Testis (tissue), 3 donors: ENCODE results near the gene TEKTIP1. TPM values are rescaled to one million over a fixed set of nuclear protein-coding genes. Genes with fewer than 3 reads are reported as not detected.
A peak's percentile ranks its signal among the peaks of the same experiment; 100 is the strongest.

Experiments used
- DNase-seq: peaks from one replicate; pipeline ENCODE4 v3.0.0-alpha.2; 2019
- H3K27ac ChIP-seq, 2 donors: fragments of 200-600 bp; sonication (generic); one replicate each; pipeline ENCODE4 v1.5.1; 2019
- H3K27me3 ChIP-seq: fragments of 200-600 bp; sonication (generic); one replicate; pipeline ENCODE4 v1.5.1; 2019
- H3K36me3 ChIP-seq: fragments of 200-600 bp; sonication (generic); one replicate; pipeline ENCODE4 v1.5.1; 2017; ENCODE audit warnings: low read depth; ENCODE audit errors: missing control alignments
- H3K4me1 ChIP-seq: fragments of 200-600 bp; sonication (generic); one replicate; pipeline ENCODE4 v1.5.1; 2019
- H3K4me3 ChIP-seq, 2 donors: fragments of 200-600 bp; sonication (generic); one replicate each; pipeline ENCODE4 v1.5.1; 2017 to 2019
- H3K9me3 ChIP-seq: fragments of 200-600 bp; sonication (generic); one replicate; pipeline ENCODE4 v1.5.1; 2017
- CTCF ChIP-seq, 3 experiments: fragments of 450-650 bp in 2 of 3; fragments of 200-600 bp in 1 of 3; sonication (generic) in 1 of 3; IDR thresholded peaks; one replicate each; pipeline ENCODE4 v1.5.1; 2016 to 2019; ENCODE audit warnings: antibody characterized with exemption in 3 of 3, mild to moderate bottlenecking in 2 of 3, moderate library complexity in 1 of 3
- POLR2A ChIP-seq: fragments of 450-650 bp; IDR thresholded peaks from one replicate; pipeline ENCODE4 v1.6.1; 2017; ENCODE audit warnings: antibody characterized with exemption, mild to moderate bottlenecking, moderate library complexity
- WGBS, 2 donors: methylation state at CpG; one replicate each; pipeline ENCODE4 v1.1.5; 2018; 5-methylcytosine and 5-hydroxymethylcytosine counted together
- intact Hi-C: fragments of 100-400 bp; cut with DNase I; formaldehyde crosslinking; loops from one replicate; pipeline ENCODE4 v1.15.1; 2023; ENCODE audit warnings: low total_unique reads
- polyA plus RNA-seq: library from polyadenylated mRNA; stranded (reverse); fragments of 350-450 nt; fragmentation: Illumina TruSeq; extraction: RNeasy Lipid Tissue Mini Kit (QIAGEN cat#74804); gene quantifications from one replicate; pipeline ENCODE4 v1.2.3, GENCODE V29; 2014; ENCODE audit warnings: low read depth, low replicate concordance; ENCODE audit not compliant: insufficient read depth
- total RNA-seq, 2 donors: library from RNA; depleted of rRNA; stranded (reverse); fragments of >200 nt; gene quantifications; one replicate each; pipeline ENCODE4 v1.2.3, GENCODE V29; 2016

The TEKTIP1 gene
- total and polyA plus RNA-seq, 3 donors from 2014 or later: 35.8 to 68.2 (median 55.9) TPM

DNA sequence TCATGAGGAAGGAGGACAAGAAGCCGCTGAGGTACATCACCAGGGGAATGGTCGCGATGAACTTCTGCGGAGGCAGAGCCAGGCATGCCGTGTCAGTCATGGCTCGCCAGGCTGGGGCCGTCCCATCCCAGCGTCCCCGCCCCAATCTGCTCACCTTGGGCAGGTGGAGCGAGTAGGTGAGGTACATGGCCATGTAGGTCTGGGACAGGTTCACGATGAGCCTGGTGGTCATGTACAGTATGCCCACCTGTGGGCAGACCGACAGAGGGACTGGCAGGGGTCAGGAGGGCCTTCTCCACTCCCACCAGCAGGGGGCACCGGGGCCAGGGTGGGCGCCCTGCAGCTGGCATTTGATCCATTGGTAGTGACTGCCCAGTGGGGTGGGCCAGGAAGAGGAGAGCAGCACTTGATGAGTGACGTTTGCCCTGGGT, 8.3 kb downstream of the TEKTIP1 start:
- Histone ChIP-seq H3K4me1 (no peaks in the 10 kb centered on the region), H3K9me3 (no peaks in the 10 kb centered on the region), H3K27me3 (no peaks in the 10 kb centered on the region), H3K27ac (no peak overlapping the region), H3K4me3 (no peak overlapping the region), H3K36me3 (no peaks in the 10 kb centered on the region)
- intact Hi-C loops: no loop called here
- DNase-seq: no peak
- 90 to 94% methylated on average over 10 to 15 of the region's 15 CpGs for WGBS, 2 donors
- no peak for TF ChIP-seq POLR2A
- TF ChIP-seq CTCF (IDR thresholded peaks at IDR 0.05): peak; percentile 10 to 38 (median 23)

DNA sequence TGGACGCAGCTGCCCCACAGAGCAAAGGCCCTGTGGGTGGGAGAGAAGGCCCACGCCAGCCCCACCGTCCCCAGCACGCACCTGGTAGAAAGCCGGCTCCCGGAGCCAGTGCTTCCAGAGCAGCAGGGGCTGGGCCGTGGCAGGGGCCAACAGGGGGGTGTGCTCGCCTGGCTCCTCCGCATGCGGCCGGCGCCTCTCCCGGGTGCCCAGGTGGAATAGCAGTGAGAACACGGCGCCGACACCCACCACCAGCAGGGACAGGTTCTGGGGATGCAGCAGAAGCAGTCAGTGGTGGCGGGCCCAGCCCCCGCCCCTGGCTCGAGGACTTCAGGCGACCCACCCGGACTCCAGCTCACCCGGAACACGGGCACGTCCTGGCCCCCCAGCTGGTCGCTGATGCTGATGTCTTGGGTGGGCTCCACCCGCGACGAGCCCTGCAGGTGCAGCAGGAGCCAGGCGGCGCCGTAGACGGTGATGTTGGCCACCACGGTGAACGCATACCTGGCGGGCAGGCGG, 8.9 kb downstream of the TEKTIP1 start:
- no peaks in the 10 kb centered on the region for H3K36me3 ChIP-seq
- intact Hi-C loops: no loop called here
- no peak overlapping the region for H3K27ac ChIP-seq
- no peaks in the 10 kb centered on the region for H3K4me1 ChIP-seq
- no peak for TF ChIP-seq POLR2A
- TF ChIP-seq CTCF (IDR thresholded peaks at IDR 0.05): no peak
- WGBS, 2 donors: 85 to 95% methylated on average over 12 to 25 of the region's 36 CpGs
- no peak overlapping the region for H3K4me3 ChIP-seq
- no peak for DNase-seq
- H3K27me3 ChIP-seq: no peaks in the 10 kb centered on the region
- no peaks in the 10 kb centered on the region for H3K9me3 ChIP-seq

- WGBS, 2 donors: 75 to 100% methylated on average over 2 to 14 of the region's 14 CpGs
- Histone ChIP-seq H3K9me3 (no peaks in the 10 kb centered on the region), H3K36me3 (no peaks in the 10 kb centered on the region), H3K4me1 (no peaks in the 10 kb centered on the region), H3K27ac (no peak overlapping the region), H3K4me3 (no peak overlapping the region), H3K27me3 (no peaks in the 10 kb centered on the region)
- intact Hi-C loops: no loop called here
- DNase-seq: no peak
- TF ChIP-seq POLR2A: no peak
- TF ChIP-seq CTCF (IDR thresholded peaks at IDR 0.05): no peak
These were observed 9.6 kb downstream of the TEKTIP1 start for GRCh38 chr19:3548606-3549005.

DNA sequence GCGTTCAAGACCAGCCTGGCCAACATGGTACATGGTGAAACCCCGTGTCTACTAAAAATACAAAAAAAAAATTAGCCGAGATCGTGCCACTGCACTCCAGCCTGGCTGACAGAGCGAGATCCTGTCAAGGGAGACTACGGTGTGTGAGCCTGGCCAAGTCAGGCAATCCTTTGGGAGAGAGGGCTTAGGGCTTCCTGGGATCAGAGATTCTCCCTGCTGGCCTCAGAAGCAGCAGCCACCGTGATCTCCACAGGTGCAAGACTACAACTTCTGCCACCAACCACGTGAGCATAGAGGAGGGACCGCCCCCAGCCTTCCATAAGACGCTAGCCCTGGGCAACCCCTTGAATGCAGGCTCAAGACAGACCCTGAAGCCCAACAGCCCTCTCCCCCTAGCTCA, 10.8 kb downstream of the TEKTIP1 start:
- WGBS, 2 donors: 85 to 92% methylated on average over 5 to 10 of the region's 10 CpGs

More for the DNA sequence above, 10.8 kb downstream of the TEKTIP1 start:
- Histone ChIP-seq H3K9me3 (no peaks in the 10 kb centered on the region), H3K36me3 (no peaks in the 10 kb centered on the region), H3K4me3 (no peak overlapping the region), H3K4me1 (no peaks in the 10 kb centered on the region), H3K27me3 (no peaks in the 10 kb centered on the region), H3K27ac (no peak overlapping the region)
- no peak for TF ChIP-seq CTCF (IDR thresholded peaks at IDR 0.05)
- no peak for TF ChIP-seq POLR2A
- DNase-seq: no peak
- intact Hi-C loops: loop anchor here (10.0 kb wide), 1 partner anchor 65 kb away; no protein-coding TSS in a partner anchor
